Measurements from ENCODE around the gene LHPP.

LHPP gene

GRCh38 chr10:124472071-124472470 is 10.4 kb downstream of the LHPP start:
- no peak for TF ChIP-seq CTCF (conservative IDR thresholded peaks at IDR 0.05; ENCODE audit: low read depth, low read length)
- no peak for DNase-seq (ENCODE audit: low read depth)
- no peak overlapping the region for H3K4me3 ChIP-seq (ENCODE audit: low read depth, low read length)

- TF ChIP-seq CTCF (conservative IDR thresholded peaks at IDR 0.05; ENCODE audit: low read depth, low read length), result no peak
- no peak overlapping the region for H3K4me3 ChIP-seq (ENCODE audit: low read depth, low read length)
- no peak for DNase-seq (ENCODE audit: low read depth)
Observed at GRCh38 chr10:124473070-124473469, 11.4 kb downstream of the LHPP start.

GRCh38 chr10:124474514-124475070 is 13.0 kb downstream of the LHPP start:
- no peak for DNase-seq (ENCODE audit: low read depth)
- no peak overlapping the region for H3K4me3 ChIP-seq (ENCODE audit: low read depth, low read length)
- no peak for TF ChIP-seq CTCF (conservative IDR thresholded peaks at IDR 0.05; ENCODE audit: low read depth, low read length)

GRCh38 chr10:124476043-124476725 is 14.6 kb downstream of the LHPP start:
- no peak for DNase-seq (ENCODE audit: low read depth)
- TF ChIP-seq CTCF (conservative IDR thresholded peaks at IDR 0.05; ENCODE audit: low read depth, low read length), result no peak
- H3K4me3 ChIP-seq (ENCODE audit: low read depth, low read length), result no peak overlapping the region

GRCh38 chr10:124477614-124478363 is 16.2 kb downstream of the LHPP start:
- no peak overlapping the region for H3K4me3 ChIP-seq (ENCODE audit: low read depth, low read length)
- no peak for DNase-seq (ENCODE audit: low read depth)
- no peak for TF ChIP-seq CTCF (conservative IDR thresholded peaks at IDR 0.05; ENCODE audit: low read depth, low read length)

- DNase-seq (ENCODE audit: low read depth), result no peak
- no peak overlapping the region for H3K4me3 ChIP-seq (ENCODE audit: low read depth, low read length)
- TF ChIP-seq CTCF (conservative IDR thresholded peaks at IDR 0.05; ENCODE audit: low read depth, low read length), result no peak
Observed at GRCh38 chr10:124478515-124478914, 16.9 kb downstream of the LHPP start.
